BE2C (cell line): ENCODE results near the gene RANBP3.

ENCODE experiments used
- DNase-seq: peaks from one replicate; pipeline ENCODE4 v3.0.0-alpha.2; 2020
- H3K27me3 ChIP-seq: fragments of 250-450 bp; sonication (Bioruptor Pico); 2 replicates; pipeline ENCODE4 v1.5.1; 2020; ENCODE audit warnings: mild to moderate bottlenecking
- H3K36me3 ChIP-seq: fragments of 250-450 bp; sonication (Bioruptor Pico); 2 replicates; pipeline ENCODE4 v1.5.1; 2020; ENCODE audit warnings: mild to moderate bottlenecking
- H3K4me1 ChIP-seq: fragments of 250-450 bp; sonication (Bioruptor Pico); 2 replicates; pipeline ENCODE4 v1.5.1; 2020
- H3K4me3 ChIP-seq: 2 replicates; pipeline ENCODE4 v1.5.1; 2011; ENCODE audit warnings: low read depth, low read length
- H3K9me3 ChIP-seq: fragments of 250-450 bp; sonication (Bioruptor Pico); 2 replicates; pipeline ENCODE4 v1.5.1; 2020
- CTCF ChIP-seq: IDR thresholded peaks from 2 replicates; pipeline ENCODE4 v1.5.1; 2012; ENCODE audit warnings: mild to moderate bottlenecking, low read depth, low read length

RANBP3 gene

GRCh38 chr19:5994405-5995165 is 16.6 kb upstream of the RANBP3 start:
- no peaks in the 10 kb centered on the region; the same call in 1 of the 2 replicates for H3K9me3 ChIP-seq
- H3K4me3 ChIP-seq, result no peak overlapping the region
- no peaks in the 10 kb centered on the region for H3K27me3 ChIP-seq
- TF ChIP-seq CTCF, result no peak
- H3K4me1 ChIP-seq, result peaks cover 19% of the 10 kb centered on the region
- no peak for DNase-seq
- peaks cover 4% of the 10 kb centered on the region for H3K36me3 ChIP-seq

DNA sequence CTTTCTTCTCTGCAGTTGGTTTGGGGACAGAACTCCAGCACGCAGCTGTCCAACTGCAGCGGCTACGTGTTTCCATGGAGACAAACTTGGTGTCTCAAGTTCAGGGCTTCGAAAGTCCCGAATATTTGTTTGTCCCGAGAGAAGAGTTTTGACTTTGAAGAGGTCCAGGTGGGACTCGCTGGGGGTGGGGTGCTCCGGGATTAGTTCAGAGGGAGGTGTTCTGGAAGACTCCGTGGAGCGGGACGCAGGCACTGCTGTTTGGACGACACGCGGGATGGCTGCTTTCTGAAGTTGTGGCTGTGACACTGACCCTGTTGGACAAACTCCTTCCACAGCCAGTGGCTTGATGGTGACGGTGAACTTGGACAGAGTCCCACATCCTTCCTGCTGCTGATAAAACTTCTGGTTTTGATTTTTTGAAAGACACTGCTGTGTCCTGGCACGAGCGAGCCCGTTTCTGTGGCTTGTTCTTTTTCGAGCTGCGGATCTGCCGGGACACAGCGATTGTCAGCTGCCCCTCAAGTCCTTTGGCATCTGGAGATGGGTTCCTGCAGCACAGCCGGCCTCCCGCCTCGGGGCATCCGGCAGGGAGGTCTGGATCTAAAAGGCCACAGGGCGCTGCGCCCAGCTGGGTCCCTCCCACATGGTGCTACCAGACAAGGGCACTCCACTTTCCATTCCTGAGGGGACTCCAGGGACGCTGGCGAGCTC is 15.9 kb upstream of the RANBP3 start:
- Histone ChIP-seq H3K4me3 (peak overlapping the region; percentile 29), H3K9me3 (no peaks in the 10 kb centered on the region; the same call in 1 of the 2 replicates), H3K27me3 (no peaks in the 10 kb centered on the region), H3K36me3 (peaks cover 4% of the 10 kb centered on the region), H3K4me1 (peaks cover 19% of the 10 kb centered on the region)
- DNase-seq, result peak; percentile 97
- no peak for TF ChIP-seq CTCF

DNA sequence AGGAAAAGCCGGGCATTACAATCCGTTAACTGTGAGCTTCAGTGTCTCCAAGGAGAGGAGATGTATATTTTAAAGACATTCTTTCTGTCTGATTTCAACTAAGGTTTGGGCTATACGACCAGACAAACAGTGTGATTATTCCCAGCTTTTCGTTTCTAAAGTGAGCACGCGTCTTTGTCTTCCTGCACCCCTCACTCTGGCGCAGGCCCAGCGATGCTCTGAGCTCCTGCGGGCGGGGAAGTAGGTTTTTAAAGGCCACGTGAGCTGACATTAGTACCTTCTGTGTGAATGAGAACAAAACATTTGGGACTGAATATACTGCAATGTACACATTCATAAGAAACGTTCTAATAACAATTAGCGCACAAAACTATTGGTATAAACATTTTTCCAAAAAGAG is 15.3 kb upstream of the RANBP3 start:
- H3K4me3 ChIP-seq, result peak overlapping the region; percentile 29
- no peak for TF ChIP-seq CTCF
- H3K27me3 ChIP-seq, result no peaks in the 10 kb centered on the region
- peaks cover 19% of the 10 kb centered on the region for H3K4me1 ChIP-seq
- peaks cover 4% of the 10 kb centered on the region for H3K36me3 ChIP-seq
- no peak for DNase-seq
- H3K9me3 ChIP-seq, result no peaks in the 10 kb centered on the region; the same call in 1 of the 2 replicates

- no peak for TF ChIP-seq CTCF
- no peak overlapping the region for H3K4me3 ChIP-seq
- H3K9me3 ChIP-seq, result no peaks in the 10 kb centered on the region; the same call in 1 of the 2 replicates
- H3K4me1 ChIP-seq, result peaks cover 19% of the 10 kb centered on the region
- H3K27me3 ChIP-seq, result no peaks in the 10 kb centered on the region
- H3K36me3 ChIP-seq, result peaks cover 4% of the 10 kb centered on the region
- no peak for DNase-seq
These were observed 14.8 kb upstream of the RANBP3 start for GRCh38 chr19:5992756-5993155.

- DNase-seq, result no peak
- no peak for TF ChIP-seq CTCF
- no peak overlapping the region for H3K4me3 ChIP-seq
- peaks cover 19% of the 10 kb centered on the region for H3K4me1 ChIP-seq
- H3K27me3 ChIP-seq, result no peaks in the 10 kb centered on the region
- peaks cover 4% of the 10 kb centered on the region for H3K36me3 ChIP-seq
- no peaks in the 10 kb centered on the region; the same call in 1 of the 2 replicates for H3K9me3 ChIP-seq
These were observed 13.4 kb upstream of the RANBP3 start for GRCh38 chr19:5991244-5991838.
